HuH-7 (cell line): Measurements from ENCODE around the gene RNF145.
"Not testable (repeated sequence)": the region's sequence is repeated elsewhere in the genome, so short reads cannot be mapped to it uniquely, and the experiment has no call there.

Experiments
- DNase-seq: peaks from one replicate; pipeline ENCODE4 v3.0.0; 2011; ENCODE audit warnings: low spot score

RNF145 gene

GRCh38 chr5:159157552-159157951 is 51.8 kb downstream of the RNF145 start:
- no peak for DNase-seq

DNA sequence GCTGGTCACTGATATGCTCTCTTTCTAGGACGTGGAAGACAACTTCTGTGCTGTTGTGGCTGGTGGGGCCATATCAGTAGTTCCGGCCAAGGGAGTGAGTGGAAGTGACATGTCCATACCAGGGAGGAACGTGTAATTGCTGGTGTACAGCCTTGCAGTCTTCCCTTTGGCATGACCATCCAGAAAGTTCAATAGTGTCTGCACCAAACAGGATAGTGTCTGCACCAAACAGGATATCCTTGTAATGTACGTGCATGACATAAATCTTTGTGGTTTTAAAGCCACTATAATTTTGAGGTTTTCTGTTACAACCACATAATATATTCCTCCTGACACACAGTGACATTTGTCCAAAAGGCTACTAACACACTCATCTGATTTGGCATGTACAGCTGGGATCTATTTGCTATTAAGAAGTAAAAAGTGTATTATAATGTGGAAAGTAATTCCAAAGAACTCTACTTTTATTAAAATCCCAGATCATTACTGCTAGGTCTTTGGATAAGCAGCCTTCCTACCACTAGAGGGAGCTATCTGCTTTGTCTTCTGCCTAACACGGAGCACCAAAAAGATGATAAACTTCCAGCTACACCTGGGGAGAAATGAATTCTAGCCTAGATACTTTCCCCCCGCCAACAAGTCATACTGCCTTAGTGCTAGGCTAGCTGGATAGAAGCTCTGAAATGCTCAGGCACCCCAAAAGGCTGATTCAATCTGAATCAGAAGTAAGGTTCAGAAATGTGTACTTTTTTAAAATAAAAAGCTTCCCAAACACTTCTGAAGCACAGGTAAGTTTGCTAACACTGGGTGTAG is 52.7 kb downstream of the RNF145 start:
- DNase-seq: peak; percentile 73

- DNase-seq: no peak
These were observed 53.4 kb downstream of the RNF145 start for GRCh38 chr5:159155960-159156359.

GRCh38 chr5:159152876-159153275 is 56.5 kb downstream of the RNF145 start:
- no peak for DNase-seq

DNA sequence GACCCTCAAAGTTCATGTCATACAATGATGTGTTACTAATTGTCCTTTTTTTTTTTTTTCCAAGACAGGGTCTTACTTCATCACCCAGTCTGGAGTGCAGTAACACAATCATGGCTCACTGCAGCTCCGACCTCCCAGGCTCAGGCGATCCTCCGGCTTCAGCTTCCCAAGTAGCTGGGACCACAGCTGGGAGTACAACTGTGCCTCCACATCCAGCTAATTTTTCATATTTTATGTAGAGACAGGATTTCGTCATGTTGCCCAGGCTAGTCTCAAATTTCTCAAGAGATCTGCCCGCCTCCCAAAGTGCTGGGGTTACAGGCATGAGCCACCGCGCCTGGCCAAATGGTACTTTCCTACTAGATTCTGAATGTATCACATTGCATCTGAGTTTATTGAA is 60.3 kb downstream of the RNF145 start:
- DNase-seq: no peak

GRCh38 chr5:159147976-159148375 is 61.4 kb downstream of the RNF145 start:
- DNase-seq: no peak

DNA sequence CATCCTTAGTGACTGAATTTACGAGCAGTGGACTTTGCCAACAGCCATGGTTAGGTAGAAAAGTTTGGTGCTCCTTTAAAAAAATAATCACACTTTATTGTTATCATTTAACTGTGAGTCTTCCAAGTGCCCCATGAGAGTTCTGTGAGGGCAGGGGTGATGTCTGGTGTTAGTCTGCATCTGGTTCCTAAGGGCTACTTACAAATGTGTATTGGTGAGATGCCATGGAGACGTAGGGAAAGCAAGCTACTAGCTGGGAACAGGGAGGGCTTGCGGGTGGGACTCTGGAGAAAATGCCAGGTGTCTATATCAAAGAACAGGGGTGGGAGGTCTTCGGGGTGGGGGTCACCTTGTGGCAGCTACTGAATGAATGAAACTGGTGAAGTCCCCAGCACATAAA is 62.5 kb downstream of the RNF145 start:
- DNase-seq: no peak

- not testable (repeated sequence) for DNase-seq
These were observed 64.2 kb downstream of the RNF145 start for GRCh38 chr5:159145160-159145559.

GRCh38 chr5:159139802-159140201 is 69.6 kb downstream of the RNF145 start:
- no peak for DNase-seq

DNA sequence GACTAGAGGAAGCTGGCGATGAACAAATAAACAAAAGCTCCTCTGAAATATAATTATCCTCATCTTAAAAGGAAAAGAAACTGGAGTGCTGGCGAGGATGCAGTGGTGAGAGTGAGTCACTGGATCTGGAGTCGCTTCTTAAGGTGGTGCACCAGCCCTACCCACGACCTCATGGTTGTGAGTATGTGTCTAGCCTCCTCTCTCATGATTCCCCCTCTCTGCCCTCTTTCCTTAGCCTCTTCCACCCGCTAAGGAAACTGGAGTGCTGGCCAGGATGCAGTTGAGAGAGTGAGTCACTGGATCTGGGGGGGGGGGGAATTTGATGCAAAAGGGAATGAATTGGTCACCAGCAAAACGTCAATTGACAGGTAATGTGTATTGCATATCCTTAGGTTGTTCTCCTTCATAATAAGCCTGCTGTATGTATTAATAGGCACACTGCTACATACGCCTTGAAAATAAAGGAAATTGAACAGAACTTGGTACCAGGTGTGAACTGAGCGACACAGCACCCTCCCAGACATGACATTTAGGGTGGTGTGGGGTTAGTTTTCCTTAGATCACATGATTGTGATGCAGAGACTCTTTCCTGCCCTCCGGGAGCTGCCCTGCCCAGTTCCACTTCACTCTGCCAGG is 73.3 kb downstream of the RNF145 start:
- no peak for DNase-seq

- DNase-seq: peak; percentile 27
These were observed 76.2 kb downstream of the RNF145 start for GRCh38 chr5:159133041-159133741.

DNA sequence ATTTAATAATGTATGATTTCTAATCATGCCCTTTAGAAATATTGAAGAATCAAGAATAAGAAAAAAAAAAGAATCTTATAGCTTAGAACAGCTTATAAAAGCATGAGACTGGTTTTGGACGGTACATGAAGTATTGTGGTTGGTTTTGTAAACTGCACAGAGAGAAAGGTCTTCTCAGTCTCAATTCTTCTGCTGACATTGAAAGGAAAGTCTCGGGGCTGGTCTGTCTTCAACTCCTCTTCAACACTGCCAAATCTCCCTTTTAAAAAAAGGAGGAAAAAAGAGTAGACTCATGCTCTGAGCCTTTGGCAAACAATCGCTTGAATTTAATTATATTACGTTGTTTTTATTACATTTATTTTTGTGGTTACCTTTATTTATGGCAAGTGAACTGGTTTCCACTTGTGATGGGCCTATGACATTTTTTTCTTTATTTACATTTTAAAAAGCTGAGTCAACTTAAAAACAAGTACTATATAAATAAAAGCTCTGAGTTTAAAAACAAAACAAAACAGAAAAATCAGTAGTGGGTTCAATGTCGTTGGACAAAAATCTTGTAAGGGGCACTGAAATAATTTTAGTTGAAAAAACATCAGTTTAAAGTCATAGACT is 76.8 kb downstream of the RNF145 start:
- DNase-seq: no peak

- DNase-seq: no peak
These were observed 77.4 kb downstream of the RNF145 start for GRCh38 chr5:159131951-159132350.

GRCh38 chr5:159130871-159131270 is 78.5 kb downstream of the RNF145 start:
- DNase-seq: no peak

DNA sequence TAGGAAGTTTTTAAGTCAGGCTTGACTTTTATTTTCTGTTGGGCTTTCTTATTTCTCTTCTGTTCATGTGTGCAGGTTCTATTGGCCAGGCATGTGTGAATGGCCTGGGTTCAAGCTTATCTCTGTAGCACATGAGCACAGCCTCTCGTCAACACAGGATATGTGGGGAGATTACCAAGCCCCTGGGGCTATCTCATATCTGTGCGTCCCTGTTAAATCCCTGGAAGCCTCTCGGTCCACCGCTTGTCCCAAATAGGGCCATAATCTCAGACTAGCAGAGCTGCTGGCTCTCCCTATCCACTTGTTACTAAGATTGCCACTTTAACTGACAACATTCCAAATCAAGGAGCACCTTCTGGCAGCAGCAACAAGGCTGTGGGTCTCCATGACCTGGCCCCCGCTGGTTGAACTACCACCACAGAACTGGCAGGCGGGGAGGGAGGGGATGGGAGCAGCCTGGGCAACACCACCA is 81.2 kb downstream of the RNF145 start:
- DNase-seq: no peak

DNA sequence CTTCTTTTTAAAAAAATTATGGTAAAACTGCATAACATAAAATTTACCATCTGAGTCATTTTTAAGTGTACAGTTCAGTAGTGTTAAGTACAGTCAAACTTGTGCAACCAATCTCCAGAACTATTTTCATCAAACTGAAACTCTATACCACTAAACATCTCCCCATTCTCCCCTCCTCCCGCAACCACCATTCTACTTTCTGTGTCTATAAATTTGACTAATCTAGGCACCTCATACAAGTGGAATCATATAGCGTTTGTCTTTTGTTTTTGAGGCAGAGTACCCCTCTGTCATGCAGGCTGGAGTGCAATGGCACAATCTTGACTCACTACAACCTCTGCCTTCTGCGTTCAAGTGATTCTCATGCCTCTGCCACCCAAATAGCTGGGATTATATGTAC is 85.7 kb downstream of the RNF145 start:
- DNase-seq: no peak

GRCh38 chr5:159123189-159123588 is 86.2 kb downstream of the RNF145 start:
- DNase-seq: no peak

GRCh38 chr5:159121061-159121460 is 88.3 kb downstream of the RNF145 start:
- DNase-seq: no peak

- no peak for DNase-seq
These were observed 88.9 kb downstream of the RNF145 start for GRCh38 chr5:159120446-159120845.

DNA sequence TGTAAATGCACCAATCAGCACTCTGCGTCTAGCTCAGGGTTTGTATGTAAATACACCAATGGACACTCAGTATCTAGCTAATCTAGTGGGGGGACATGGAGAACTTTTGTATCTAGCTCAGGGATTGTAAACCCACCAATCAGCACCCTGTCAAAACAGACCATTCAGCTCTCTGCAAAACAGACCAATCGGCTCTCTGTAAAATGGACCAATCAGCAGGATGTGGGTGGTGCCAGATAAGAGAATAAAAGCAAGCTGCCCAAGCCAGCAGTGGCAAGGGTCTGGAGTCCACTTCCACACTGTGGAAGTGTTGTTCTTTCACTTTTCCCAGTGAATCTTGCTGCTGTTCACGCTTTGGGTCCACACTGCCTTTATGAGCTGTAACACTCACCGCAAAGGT is 89.5 kb downstream of the RNF145 start:
- not testable (repeated sequence) for DNase-seq

- DNase-seq: not testable (repeated sequence)
These were observed 90.2 kb downstream of the RNF145 start for GRCh38 chr5:159118958-159119659.

DNA sequence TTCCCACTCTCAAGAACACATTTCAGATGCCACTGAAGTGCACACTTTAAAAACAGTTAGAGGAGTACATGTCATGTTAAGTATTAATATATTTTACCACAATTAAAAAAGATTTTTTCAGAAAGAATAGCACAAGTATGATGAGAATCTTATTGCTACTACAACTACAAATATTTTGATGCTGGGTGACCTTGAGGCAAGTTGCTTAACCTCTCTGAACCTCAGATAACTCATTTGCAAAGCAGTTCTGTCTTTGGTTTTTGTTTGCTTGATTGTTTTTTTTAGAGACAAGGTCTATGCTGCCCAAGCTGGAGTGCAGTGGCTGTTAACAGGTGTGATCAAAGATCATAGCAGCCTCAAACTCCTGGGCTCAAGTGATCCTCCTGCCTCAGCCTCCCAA is 95.9 kb downstream of the RNF145 start:
- DNase-seq: no peak
